Measurements from ENCODE around the gene TMEM167A. TPM values are rescaled to one million over a fixed set of nuclear protein-coding genes. Genes with fewer than 3 reads are reported as not detected.

The TMEM167A gene
- total RNA-seq, 2 experiments from 2014 or later = 33.8 to 37.1 TPM

- no peaks in the 10 kb centered on the region for H3K4me1 ChIP-seq (ENCODE audit: insufficient read depth, low read length)
- no peaks in the 10 kb centered on the region for H3K27me3 Mint-ChIP-seq
- H3K4me1 Mint-ChIP-seq (ENCODE audit: low read depth) = peaks cover 6% of the 10 kb centered on the region
- H3K36me3 Mint-ChIP-seq (ENCODE audit: low read depth) = no peaks in the 10 kb centered on the region
- no peak overlapping the region for H3K27ac Mint-ChIP-seq
- intact Hi-C loops (cut with DNase I, micrococcal nuclease) = no loop called here
- H3K9me3 ChIP-seq (ENCODE audit: control insufficient read depth in 1 of 2, insufficient read depth in 1 of 2, low read length in 2 of 2) = no peaks in the 10 kb centered on the region
- DNase-seq (no peak), ATAC-seq (ENCODE audit: poor library complexity) (no peak)
- ChIA-PET POLR2A (no interaction called here), CTCF (no interaction called here)
- H3K9me3 Mint-ChIP-seq = no peaks in the 10 kb centered on the region
- H3K27me3 ChIP-seq (ENCODE audit: control insufficient read depth in 1 of 2, insufficient read depth in 2 of 2, low read length in 2 of 2) = no peaks in the 10 kb centered on the region
- no peaks in the 10 kb centered on the region for H3K36me3 ChIP-seq (ENCODE audit: insufficient read depth, low read length)
- no peak overlapping the region for H3K4me3 ChIP-seq (ENCODE audit: low read length)
- H3K27ac ChIP-seq (ENCODE audit: low read depth in 1 of 2, low read length in 2 of 2) = no peak overlapping the region
- no peak overlapping the region for H3K4me3 Mint-ChIP-seq
- TF ChIP-seq, protein P1, sequence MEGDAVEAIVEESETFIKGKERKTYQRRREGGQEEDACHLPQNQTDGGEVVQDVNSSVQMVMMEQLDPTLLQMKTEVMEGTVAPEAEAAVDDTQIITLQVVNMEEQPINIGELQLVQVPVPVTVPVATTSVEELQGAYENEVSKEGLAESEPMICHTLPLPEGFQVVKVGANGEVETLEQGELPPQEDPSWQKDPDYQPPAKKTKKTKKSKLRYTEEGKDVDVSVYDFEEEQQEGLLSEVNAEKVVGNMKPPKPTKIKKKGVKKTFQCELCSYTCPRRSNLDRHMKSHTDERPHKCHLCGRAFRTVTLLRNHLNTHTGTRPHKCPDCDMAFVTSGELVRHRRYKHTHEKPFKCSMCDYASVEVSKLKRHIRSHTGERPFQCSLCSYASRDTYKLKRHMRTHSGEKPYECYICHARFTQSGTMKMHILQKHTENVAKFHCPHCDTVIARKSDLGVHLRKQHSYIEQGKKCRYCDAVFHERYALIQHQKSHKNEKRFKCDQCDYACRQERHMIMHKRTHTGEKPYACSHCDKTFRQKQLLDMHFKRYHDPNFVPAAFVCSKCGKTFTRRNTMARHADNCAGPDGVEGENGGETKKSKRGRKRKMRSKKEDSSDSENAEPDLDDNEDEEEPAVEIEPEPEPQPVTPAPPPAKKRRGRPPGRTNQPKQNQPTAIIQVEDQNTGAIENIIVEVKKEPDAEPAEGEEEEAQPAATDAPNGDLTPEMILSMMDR (IDR thresholded peaks at IDR 0.05) = no peak
Measured at GRCh38 chr5:83038924-83039323, 38.3 kb downstream of the TMEM167A start.

DNA sequence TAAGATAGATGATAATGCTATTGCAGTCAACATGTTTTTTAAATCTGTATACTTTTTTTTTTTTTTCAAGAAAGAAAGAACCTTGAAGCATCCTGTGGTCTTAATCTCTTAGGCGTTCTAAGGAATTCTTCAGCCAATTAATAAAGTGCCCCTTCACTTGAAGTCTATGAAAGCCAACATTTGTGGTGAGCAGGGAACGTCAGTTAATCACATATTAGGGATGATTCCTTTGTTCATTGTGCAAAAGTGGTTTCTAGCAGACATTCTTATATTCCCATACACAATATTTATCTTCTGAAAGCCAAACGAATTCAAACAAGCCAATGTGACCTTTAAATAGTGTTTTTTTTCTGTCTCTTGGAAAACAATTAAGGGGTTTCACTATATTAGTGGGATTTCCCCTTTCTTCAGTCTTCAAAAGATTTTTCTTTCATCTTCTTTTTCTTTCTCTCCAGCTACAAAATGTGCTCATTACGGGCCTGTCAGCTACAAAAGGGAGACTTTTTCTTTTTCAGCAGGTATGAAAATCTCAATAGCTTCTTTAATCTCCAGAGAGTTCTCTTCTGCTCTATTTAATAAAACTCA lies 40.1 kb downstream of the TMEM167A start:
- TF ChIP-seq, protein P1 (IDR thresholded peaks at IDR 0.05) = no peak
- no peaks in the 10 kb centered on the region for H3K36me3 ChIP-seq (ENCODE audit: insufficient read depth, low read length)
- H3K4me1 ChIP-seq (ENCODE audit: insufficient read depth, low read length) = no peaks in the 10 kb centered on the region
- Mint-ChIP-seq H3K27ac (no peak overlapping the region), H3K36me3 (ENCODE audit: low read depth) (no peaks in the 10 kb centered on the region), H3K4me1 (ENCODE audit: low read depth) (peaks cover 6% of the 10 kb centered on the region), H3K4me3 (no peak overlapping the region), H3K9me3 (no peaks in the 10 kb centered on the region), H3K27me3 (no peaks in the 10 kb centered on the region)
- no peak for DNase-seq
- no peaks in the 10 kb centered on the region for H3K27me3 ChIP-seq (ENCODE audit: control insufficient read depth in 1 of 2, insufficient read depth in 2 of 2, low read length in 2 of 2)
- ATAC-seq (ENCODE audit: poor library complexity) = no peak
- ChIA-PET POLR2A (no interaction called here), CTCF (no interaction called here)
- no peak overlapping the region for H3K27ac ChIP-seq (ENCODE audit: low read depth in 1 of 2, low read length in 2 of 2)
- no peaks in the 10 kb centered on the region for H3K9me3 ChIP-seq (ENCODE audit: control insufficient read depth in 1 of 2, insufficient read depth in 1 of 2, low read length in 2 of 2)
- no peak overlapping the region for H3K4me3 ChIP-seq (ENCODE audit: low read length)
- intact Hi-C loops (cut with DNase I, micrococcal nuclease) = no loop called here

GRCh38 chr5:83035373-83036100 lies 41.7 kb downstream of the TMEM167A start:
- Mint-ChIP-seq H3K27ac (no peak overlapping the region), H3K9me3 (no peaks in the 10 kb centered on the region), H3K4me1 (ENCODE audit: low read depth) (peaks cover 6% of the 10 kb centered on the region), H3K4me3 (no peak overlapping the region), H3K36me3 (ENCODE audit: low read depth) (no peaks in the 10 kb centered on the region), H3K27me3 (no peaks in the 10 kb centered on the region)
- DNase-seq (no peak), ATAC-seq (ENCODE audit: poor library complexity) (no peak)
- Histone ChIP-seq H3K9me3 (ENCODE audit: control insufficient read depth in 1 of 2, insufficient read depth in 1 of 2, low read length in 2 of 2) (no peaks in the 10 kb centered on the region), H3K36me3 (ENCODE audit: insufficient read depth, low read length) (no peaks in the 10 kb centered on the region), H3K4me3 (ENCODE audit: low read length) (no peak overlapping the region), H3K4me1 (ENCODE audit: insufficient read depth, low read length) (no peaks in the 10 kb centered on the region), H3K27me3 (ENCODE audit: control insufficient read depth in 1 of 2, insufficient read depth in 2 of 2, low read length in 2 of 2) (no peaks in the 10 kb centered on the region), H3K27ac (ENCODE audit: low read depth in 1 of 2, low read length in 2 of 2) (no peak overlapping the region)
- TF ChIP-seq, protein P1 (IDR thresholded peaks at IDR 0.05) = no peak
- ChIA-PET POLR2A (no interaction called here), CTCF (no interaction called here)
- intact Hi-C loops (cut with DNase I, micrococcal nuclease) = no loop called here
